ENCODE measurements around the gene NHS.
"Not testable (repeated sequence)": the region's sequence is repeated elsewhere in the genome, so short reads cannot be mapped to it uniquely, and the experiment has no call there.

NHS gene

DNA sequence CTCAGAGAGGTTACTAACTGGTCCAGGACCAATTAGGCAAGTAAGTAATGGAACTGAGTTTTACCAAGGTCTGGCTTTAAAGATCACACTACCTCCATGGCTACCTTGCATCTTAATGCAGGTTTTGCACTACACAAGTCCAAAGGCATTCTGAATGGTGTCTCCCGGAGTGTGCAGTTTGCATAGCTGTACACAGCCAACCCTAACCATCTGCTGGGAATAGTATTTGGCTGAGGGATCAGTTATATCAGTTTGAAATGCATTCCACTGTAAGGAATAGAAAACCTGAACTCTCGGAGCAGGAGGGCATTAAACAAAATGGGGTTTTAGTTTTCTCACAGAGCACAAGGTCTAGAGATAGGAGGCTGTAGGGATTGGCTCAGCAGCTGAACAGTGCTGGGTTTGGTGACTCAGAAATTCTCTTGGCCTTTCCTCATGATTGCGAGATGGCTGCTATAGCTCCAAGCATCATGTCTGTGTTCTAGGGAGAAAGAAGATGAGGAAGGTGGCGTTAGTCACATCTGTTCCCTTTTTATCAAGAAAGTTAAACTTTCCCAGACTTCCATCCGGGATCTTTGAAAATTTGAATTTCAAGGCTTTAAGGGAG, 177.1 kb downstream of the NHS start:
- no peak for DNase-seq

DNA sequence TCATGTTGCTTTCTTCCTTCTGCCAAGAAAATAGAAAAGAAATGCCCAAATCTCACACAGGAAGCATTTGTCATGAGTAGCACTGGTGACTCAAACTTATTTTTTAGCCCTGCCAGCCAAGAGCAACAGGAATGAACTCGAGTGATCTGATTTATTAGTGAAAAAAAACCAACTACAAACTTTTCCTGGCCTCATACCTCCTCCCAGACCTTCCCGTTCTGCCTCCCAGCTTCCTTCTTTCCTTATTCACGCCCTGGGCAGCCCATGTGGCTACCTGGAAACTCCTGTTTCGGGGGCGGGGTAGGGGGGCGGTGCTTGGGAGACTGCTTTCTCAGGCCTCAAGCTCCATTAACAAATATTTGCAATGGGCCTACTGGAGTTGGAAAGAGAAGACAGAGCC, 178.5 kb downstream of the NHS start:
- peak; percentile 70 for DNase-seq

DNA sequence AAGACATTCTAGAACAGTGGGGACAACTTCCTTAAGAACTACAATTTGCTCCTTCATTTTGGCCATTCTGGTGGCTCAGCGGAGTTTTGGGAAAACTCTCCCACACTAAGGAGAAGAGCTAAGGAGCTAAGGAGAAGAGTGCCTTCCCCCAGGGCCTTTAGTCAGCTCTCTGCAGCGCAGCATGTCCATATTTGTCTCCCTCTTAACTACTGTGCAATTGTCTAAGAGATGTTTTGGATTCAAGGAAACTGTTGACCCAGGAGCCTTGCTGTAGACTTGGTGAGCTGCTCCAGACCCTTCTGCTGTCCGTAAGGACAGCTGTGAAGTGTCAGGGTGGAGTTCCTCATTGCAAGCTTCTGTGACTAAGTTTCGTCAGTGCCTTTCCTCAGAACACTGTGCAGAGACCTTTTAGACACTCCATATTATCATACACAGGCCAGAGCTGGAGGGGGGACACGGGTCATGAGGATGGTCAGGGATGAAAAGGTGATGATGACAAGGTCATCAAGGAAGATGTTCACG, 179.0 kb downstream of the NHS start:
- no peak for DNase-seq

GRCh38 chrX:17554914-17555313, 179.9 kb downstream of the NHS start:
- no peak for DNase-seq

DNA sequence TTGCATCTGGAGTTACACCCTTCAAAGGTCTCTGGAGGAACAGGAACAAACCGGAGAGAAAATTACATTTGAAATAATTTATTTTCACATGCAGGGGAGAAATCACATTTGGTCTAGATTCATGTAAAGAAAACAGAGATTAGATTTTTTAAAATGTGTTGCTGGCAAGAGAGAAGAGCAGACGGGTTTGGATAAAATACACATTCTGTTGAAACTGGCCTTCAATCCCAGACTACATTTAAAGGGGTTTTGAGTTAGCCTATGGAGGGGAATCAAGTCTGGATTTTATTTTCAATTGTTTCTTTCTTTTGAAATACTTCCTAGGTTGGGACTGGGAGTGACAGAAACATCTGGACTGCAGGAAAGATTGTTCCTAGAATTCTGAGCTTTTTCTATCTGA, 180.8 kb downstream of the NHS start:
- DNase-seq = no peak

DNA sequence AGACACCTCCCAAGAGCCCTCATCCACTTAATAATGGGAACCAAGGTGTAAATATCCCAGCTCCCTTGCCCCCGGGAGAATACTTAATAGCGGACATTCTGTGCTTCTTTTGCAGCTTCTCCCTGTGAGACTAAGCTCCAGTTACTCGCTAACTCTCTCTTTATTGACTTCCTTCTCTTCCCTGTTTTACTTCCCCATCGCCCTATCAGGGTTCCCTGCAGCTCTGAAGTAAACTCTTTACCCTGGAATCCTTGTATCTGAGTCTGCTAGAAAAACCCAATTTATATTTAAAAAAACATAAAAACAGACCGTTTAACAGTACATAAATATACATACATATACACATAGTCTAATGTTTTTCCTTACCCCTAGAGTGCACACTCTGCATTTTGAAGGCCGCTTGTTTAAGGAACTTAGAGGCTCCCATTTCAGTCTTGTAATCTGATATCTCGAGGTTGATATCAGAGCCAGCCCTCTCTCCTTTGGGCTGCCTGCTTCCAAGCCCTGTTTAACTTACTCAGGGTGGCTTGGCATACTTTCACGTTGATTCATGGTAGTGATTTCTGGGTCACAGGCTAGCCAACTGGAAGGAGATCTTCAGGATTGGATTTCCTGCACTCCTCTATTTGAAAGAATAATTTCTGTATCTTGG, 184.9 kb downstream of the NHS start:
- peak; percentile 87 for DNase-seq

GRCh38 chrX:17560385-17560784, 185.4 kb downstream of the NHS start:
- DNase-seq = no peak

GRCh38 chrX:17563076-17563475, 188.1 kb downstream of the NHS start:
- DNase-seq = no peak

GRCh38 chrX:17563515-17563914, 188.5 kb downstream of the NHS start:
- peak; percentile 66 for DNase-seq

DNA sequence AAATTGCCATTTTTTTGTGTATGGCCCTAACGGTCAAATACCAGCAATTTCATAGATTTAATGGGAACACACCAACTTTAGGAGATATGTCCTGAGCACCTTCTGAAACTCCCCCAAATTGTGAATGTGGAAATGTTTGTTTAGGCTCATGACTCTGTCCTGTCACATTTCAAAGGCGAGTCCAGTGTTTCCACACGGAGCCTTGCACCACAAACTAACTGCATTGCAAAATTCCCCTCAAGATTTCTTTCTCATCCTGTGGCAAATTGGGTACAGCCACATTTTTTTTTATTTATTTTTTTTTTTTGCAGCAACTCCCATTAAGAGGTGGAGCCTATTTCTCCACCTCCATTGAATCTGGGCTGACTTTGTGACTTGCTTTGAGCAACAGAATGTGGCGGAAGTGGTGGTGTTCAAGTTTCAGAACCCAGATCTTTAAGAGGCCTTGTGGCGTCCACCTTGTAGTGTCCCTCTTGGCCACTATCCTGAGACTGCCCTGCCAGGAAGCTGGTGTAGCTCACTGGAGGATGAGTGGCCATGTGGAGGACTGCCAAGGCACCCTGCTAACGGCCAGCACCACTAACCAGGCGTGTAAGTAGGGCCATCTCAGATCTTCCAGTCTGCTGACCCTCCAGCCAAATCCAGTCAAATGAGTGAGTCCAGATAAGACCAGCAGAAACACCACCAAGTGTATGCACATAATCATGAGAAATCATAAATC, 189.8 kb downstream of the NHS start:
- DNase-seq = no peak

DNA sequence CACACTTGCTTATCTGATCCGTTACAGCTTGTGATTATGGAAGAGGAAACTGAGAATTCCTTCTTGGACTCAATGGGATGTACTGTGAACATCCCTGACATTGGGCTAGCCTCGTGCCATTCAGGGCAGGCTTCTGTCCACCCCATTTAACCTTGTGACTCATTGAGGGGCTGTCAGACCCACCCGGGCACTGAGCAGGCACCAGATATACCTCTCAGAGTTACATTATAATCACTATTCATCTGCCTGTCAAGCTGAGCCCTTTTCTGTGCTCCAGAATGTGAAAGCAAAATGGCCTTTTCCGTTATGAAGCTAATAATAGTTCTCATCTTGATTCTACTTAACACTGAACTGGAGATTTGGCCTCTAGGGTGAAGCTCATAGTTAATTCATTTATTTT, 191.7 kb downstream of the NHS start:
- DNase-seq = no peak

GRCh38 chrX:17567187-17567586, 192.2 kb downstream of the NHS start:
- DNase-seq = no peak

- DNase-seq = no peak
Observed at GRCh38 chrX:17567821-17568220, 192.8 kb downstream of the NHS start.

DNA sequence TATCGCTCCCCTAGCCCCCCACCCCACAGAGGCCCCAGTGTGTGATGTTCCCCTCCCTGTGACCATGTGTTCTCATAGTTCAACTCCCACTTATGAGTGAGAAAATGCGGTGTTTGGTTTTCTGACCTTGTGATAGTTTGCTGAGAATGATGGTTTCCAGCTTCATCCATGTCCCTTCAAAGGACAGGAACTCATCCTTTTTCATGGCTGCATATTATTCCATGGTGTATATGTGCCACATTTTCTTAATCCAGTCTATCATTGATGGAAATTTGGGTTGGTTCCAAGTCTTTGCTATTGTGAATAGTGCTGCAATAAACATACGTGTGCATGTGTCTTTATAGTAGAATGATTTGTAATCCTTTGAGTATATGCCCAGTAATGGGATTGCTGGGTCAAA, 193.8 kb downstream of the NHS start:
- not testable (repeated sequence) for DNase-seq

DNA sequence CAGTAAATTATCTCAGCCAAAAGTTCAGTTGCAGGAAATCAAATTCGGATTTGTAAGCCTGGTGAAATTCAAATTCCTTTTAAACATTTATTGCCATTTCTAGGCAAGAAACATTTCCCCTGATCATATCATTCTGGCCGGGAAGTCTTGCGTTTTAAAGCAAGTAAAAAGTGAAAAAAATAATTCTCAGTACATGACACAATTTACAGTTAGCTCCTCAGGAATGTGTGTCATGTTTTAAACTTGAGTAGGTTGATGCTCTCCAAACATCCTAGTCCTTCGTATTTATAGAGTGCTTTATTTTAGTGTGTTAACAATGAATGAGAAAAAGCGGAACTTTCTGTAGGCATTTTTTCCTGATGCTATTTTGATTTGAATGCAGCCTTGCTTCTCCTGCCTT, 204.0 kb downstream of the NHS start:
- peak; percentile 41 for DNase-seq

- peak; percentile 81 for DNase-seq
Observed at GRCh38 chrX:17580539-17581152, 205.6 kb downstream of the NHS start.

DNA sequence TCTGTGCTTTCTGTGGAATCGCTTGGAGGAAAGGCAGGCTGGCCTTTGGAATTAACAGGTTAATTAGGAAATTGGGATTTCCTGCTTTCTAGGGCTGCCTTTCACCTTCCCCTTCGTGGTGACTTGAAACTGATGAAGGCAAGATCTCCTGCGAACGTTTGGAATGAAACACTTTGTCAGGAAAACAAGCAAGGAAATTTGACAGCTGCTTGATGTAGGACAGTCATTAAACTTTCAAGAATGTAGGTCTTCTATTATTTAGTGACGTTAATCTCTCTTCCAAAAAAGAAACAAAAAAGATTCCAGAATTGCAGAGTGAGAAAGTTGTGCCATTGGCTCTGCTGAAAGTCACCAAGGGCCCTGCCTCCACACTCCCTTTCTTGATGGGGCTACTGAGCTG, 206.6 kb downstream of the NHS start:
- DNase-seq = no peak

- peak; percentile 64 for DNase-seq
Observed at GRCh38 chrX:17584248-17584681, 209.3 kb downstream of the NHS start.

DNA sequence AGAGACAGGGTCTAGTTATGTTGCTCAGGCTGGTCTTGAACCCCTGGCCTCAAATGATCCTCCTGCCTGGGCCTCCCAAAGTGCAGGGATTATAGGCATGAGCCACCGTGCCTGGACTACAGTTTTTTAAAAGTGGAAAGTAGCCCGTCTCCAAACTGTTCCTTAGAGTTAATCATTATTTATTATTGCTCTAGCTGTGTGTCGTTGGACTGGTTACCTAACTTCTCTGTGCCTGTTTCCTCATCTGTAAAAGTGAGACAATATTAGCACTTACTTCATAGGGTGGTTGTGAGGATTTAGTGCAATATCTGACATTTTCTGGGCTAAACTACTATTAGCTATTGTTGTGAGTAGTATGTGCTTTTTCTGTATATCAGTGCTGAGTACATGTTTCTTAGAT, 210.0 kb downstream of the NHS start:
- no peak for DNase-seq

DNA sequence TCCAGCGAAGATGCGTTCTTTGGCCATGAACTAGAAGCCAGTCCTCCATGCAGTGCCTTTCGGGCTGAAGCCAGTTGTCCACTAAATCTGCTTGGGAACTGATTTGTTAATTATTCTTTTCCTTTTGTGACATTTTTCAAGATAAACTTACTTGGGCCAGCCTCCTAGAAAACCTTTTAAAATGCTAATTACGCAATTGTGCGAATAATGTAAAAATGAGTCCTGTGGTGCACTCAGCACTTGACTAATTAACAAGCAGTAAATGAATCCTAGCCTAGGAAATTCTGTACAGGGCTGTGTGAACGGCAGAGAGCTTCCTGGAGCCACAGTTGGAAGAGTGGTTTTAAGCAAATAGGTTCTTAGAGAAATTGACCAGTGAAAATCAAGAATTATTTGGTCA, 212.4 kb downstream of the NHS start:
- DNase-seq = no peak

GRCh38 chrX:17588303-17588702, 213.3 kb downstream of the NHS start:
- DNase-seq = no peak

GRCh38 chrX:17590892-17591740, 216.1 kb downstream of the NHS start:
- DNase-seq = peak; percentile 79

All from fibroblast of skin of abdomen (primary cell).